ENCODE results near the gene WNT4. TPM values are rescaled to one million over a fixed set of nuclear protein-coding genes. Genes with fewer than 3 reads are reported as not detected.

WNT4 gene
- total RNA-seq, 2 experiments from 2014 or later, result not detected

Other genes with a start within 250 kb of the WNT4 start
- 1 to 10 TPM; 1.0 to 1.2 TPM for gene HSPG2, start 205.8 kb downstream of the WNT4 start, total RNA-seq
- gene CELA3B, start 166.1 kb downstream of the WNT4 start, total RNA-seq, result not detected
- not detected for gene CELA3A, start 141.4 kb downstream of the WNT4 start, total RNA-seq
- 100 to 1,000 TPM; 377 to 388 TPM for gene CDC42, start 90.4 kb downstream of the WNT4 start, total RNA-seq